ENCODE results near the gene RFX4.
"Not testable (repeated sequence)": the region's sequence is repeated elsewhere in the genome, so short reads cannot be mapped to it uniquely, and the experiment has no call there.

The RFX4 gene

DNA sequence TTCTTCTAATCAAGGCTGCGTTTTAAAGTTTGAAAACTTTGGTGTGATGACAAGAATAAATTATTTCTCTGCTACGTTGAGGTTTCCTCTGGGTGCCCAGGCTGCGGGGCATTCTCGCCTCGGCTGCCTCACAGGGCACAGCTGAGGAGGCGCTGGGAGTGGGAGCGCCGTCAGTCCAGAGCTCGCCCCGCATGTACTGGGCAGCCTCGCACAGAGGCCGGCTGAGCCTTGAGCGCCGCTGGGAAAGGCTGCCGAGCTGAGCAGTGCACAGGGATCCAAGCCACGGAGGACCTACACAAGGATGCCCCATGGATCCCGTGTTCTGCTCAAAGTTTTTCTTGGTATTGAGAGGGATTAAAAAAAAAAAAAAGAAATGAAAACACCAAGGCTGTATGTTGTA, 11.6 kb downstream of the RFX4 start:
- DNase-seq: no peak

DNA sequence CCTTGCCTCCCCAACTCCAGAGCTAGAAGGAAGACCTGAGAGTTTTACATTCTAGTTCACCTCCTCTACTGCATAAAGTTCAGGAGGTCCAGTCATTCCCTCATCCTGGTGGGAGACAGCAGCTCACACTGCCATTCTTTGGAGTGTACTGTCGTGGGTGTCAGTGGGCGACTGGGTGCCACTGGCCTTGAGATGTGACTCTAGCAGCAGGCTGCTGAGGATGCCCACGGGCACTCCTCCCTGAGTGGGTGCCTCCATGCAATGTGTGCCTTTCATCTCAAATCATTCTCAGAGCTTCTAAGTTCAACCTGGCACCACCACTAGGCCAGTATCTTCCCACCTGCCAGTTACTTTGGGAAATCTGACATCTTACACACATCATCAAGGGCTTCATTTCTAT, 12.5 kb downstream of the RFX4 start:
- no peak for DNase-seq

GRCh38 chr12:106598003-106598402, 15.2 kb downstream of the RFX4 start:
- DNase-seq: no peak

- no peak for DNase-seq
Measured at GRCh38 chr12:106599302-106599701, 16.5 kb downstream of the RFX4 start.

DNA sequence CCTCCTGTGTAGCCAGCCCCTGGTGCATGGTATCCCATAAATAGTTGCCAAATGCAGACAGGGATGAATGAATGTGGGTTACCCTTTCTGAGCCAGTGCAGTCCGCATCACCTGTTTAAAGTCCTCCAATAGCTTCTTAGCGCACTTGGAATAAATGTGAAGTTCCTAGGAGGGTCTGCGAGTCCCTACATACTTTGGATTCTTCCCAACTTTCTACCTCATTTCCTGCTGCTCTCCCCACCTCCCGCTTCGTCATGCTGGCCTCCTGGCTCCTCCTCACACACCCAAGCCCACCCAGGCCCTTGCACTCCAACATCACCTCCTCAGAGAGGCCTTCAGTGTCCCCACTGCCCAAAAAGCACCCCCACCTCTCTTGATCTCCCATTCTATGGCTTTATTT, 17.7 kb downstream of the RFX4 start:
- no peak for DNase-seq

GRCh38 chr12:106601031-106601430, 18.2 kb downstream of the RFX4 start:
- no peak for DNase-seq

DNA sequence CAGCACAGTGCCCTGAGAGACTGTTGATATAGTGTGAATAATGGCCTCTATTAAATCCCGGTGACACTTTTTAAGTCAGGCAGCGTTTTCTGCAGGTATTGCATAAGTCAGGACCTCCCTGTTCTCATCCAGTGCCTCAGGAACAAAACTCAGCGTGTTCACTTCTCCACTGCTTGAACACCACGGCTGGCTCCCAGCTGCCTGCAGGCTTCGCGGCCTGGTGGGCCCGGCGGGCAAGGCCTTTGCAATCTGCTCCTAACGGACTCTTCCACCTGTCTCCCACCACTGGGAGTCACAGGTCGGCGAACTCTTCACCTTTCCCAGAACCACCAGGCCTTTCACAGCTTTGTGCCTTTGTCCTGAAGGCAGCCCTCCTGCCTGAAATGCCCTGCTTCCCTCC, 18.7 kb downstream of the RFX4 start:
- DNase-seq: no peak

DNA sequence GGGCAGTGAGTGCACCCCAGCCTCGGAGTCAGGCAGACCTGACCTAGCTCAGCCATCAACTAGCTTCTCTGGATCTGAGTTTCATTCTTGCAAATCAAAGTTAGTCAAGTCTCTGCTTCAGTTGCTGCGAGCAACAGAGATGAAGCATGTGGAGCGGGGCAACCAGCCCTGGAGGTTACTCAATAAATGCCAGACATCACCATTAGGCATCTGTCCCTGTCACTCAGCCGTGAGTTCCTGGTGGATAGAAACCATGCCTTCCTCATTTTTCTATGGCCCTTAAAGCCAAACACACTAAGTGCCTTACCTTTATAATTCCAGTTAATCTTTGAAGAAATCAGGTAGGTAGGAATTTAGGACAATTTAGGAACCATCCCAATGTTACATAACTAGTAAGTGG, 19.3 kb downstream of the RFX4 start:
- DNase-seq: no peak

GRCh38 chr12:106605254-106605653, 22.4 kb downstream of the RFX4 start:
- no peak for DNase-seq

DNA sequence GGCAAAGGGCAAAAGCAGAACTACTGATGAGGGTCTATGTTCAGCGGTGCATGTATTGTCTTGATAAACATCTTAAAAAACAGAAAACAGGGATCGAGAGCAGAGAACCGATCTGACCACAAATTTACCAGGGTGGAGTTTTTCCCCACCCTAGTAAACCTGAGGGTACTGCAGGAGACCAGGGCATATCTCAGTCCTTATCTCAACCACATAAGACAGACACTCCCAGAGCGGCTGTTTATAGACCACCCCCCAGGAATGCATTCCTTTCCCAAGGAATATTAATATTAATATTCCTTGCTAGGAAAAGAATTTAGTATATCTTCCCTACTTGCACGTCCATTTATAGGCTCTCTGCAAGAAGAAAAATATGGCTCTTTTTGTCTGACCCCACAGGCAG, 37.8 kb downstream of the RFX4 start:
- not testable (repeated sequence) for DNase-seq

- DNase-seq: no peak
Measured at GRCh38 chr12:106625976-106626375, 43.2 kb downstream of the RFX4 start.

DNA sequence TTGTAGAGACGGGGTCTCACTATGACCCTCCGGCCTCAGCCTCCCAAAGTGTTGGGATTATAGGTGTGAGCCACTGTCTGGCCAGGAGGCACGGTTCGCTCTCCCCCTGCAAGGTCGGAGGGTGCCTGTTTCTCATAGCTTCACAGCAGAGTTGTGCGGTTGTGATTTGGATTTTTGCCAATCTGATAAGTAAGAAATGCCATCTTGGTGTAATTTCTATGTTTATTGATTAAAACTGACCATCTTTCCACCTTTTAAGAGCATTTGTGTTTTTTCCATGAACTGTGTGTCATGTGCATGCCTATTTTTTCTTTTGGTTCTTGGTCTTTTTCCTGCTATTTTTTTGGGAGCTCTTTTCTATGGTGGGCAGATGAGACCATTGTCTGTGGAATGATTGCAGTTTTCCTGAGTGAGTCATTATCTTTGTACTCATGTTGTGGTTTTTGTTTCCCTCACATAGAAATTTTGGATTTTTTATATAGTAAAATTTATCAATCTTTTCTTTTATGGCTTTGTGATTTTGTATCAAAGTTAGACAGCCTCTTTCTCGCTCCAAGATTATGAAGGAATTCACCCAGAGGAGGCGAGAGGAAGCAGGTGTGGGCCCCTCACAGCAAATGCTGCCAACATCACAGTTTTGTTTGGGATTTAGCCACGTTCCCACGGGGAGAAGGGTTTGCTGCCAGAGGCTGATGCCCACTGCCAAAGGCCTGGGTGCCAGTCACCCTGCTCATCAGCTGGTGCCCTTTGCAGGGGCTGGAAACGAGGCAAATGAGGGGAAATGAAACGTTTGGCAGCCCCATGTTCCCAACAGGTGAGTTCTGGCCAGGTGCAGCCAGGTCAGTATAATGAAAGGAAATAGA, 47.2 kb downstream of the RFX4 start:
- no peak for DNase-seq

DNA sequence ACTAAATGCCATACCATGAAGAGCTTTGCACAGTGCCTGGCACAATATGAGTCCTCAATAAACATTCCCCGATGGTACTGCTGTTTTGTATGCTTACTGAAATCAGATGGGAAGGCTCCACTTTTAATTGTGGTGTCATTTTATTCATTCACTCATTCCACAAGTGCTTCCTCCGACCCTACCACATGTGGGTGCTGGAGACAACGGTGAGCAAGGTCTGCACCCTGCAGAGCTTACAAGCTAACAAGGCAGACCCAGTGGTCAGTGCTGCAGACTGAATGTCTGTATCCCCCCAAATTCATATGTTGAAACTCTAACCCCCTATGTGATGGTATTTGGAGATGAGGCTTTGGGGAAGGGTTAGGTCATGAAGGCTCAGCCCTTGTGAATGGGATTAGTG, 48.3 kb downstream of the RFX4 start:
- no peak for DNase-seq

DNA sequence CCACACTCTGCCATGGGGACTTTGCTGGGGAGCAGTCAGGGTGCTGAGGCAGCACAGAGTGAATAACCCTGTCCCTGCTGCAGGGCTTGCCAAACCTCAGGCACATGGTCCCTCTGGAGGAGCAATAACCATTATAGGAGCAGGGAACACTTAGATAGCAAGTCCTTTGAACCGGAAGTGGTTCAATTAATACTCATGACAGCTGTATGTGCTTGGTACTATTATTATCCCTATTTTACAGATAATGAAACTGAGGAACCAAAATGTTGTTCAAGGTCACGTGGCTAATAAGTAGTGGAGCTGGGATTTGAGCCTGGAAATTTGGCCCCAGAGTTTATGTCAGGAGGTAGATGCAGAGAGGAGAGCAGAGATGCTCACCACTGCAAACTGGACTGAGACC, 49.0 kb downstream of the RFX4 start:
- no peak for DNase-seq

DNA sequence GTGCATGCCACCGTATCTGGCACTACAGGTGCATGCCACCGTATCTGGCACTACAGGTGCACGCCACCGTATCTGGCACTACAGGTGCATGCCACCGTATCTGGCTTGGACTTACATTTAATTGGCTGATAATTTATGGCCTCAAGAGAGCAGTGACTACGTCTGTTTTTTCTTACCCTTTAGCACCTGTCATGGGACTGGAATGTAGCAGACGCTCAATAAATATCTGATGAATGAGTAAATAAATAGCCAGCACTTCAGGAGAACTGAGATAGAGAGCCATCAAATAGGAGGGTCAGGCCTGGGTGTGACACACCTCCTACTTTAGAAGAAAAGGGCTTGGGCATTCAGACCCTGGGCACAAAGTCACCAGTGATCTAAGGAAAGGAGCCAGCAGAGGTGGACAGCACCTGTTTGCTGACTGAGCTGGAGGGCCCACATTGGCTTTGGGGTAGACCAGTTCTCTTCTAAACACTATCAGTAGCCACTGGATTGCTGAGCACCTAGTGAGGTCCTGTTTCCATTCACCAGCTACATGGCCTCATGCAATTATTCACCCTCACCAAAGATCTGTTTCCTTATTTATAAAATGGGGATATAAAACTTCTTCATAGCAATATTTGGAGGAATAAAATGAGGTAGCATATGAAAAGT, 50.1 kb downstream of the RFX4 start:
- no peak for DNase-seq

DNA sequence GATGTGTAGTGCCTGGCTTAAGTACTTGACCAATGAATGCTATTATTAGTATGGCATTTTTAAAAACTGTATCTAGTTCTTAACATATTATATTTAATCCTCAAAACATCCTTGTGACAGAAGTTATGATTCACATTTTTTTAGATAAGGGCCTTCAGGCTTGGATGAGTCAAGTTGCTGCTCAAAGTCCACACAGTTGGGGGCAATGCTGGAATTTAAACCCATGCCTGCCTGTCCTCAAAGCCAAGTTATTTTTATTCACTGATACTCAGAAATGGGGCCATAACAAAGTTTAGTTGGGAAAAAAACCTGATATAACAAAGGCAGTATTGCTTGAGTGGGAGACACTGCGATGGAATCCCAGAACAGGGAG, 50.6 kb downstream of the RFX4 start:
- DNase-seq: no peak

DNA sequence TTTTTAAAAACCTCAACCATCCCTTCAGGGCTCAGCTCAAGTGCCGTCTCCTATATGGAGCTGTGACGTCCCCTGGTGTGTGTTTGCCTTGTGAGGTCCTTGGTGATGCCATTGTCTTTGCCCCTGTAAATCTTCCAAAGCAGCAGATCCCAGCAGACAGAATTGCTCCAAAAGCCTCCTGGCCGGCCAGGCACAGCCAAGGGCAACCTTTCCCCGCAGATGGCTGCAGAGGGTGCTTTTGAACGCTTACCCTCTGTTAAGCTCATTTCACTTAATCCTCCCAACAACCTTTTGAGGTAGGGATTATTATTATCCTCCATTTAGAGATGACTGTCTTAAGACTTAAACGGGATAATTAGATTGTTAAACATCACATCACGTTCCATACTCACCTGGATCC, 51.4 kb downstream of the RFX4 start:
- DNase-seq: no peak

DNA sequence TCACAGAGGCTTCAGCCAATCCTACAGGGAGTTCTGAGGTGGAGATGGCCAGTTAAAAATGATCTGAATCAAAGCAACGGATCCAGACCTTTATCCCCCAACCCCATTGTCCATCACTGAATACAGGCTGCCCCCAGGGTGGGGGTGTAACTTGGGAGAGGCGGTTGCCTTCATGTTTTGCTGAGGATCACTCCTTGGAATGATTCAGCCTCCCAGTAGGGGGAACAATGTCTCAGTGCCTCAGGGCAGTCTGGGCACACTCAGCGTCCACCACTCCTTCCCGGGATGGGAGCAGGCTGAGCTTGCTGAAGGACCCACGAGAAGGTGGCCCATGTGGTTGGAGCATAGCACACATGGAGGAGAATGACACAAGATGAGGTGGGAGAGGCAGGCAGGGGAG, 60.2 kb downstream of the RFX4 start:
- DNase-seq: no peak

GRCh38 chr12:106644335-106645073, 61.7 kb downstream of the RFX4 start:
- DNase-seq: no peak

DNA sequence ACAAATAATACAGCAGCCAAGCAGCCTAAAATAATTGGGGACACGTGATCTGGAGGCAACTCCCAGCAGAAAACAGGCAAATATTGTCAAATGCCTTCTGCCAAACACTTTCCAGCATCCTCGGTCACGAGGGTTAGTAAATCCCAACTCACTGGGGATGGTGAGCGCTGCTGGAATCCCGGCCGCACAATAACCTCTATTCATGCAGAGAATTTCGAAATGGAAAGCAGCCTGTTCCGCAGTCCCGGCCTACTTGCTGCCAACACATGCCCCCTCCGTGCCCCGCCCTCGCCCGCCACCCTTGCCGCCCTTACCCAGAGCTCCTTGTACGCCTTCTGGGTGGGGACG, 62.2 kb downstream of the RFX4 start:
- no peak for DNase-seq

- no peak for DNase-seq
Measured at GRCh38 chr12:106645465-106646330, 62.9 kb downstream of the RFX4 start.

DNA sequence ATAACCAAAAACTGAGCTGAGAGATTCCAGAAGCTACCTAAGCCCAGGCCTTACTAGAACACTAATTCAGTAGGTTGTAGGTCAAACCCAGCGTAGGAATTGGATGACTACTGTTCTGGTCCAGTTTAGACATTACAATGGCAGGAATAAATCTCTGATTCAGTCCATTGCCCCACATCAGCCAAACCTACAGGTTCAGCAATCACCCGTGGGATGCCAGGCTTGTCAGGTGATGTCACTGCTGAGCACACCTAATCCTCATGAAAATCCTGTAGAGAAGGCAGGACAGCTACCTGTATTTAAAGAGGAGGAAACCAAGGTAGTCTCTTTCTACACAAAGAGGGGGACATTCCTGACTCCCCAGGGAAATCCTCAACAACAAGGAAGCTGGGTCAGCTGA, 63.7 kb downstream of the RFX4 start:
- DNase-seq: no peak

Measured in activated CD4-positive, alpha-beta T cell treated with anti-CD3 and anti-CD28 coated beads, Interleukin-2, amount 50 U/mL, for 48 hours (primary cell).